ENCODE data around the gene BRICD5. TPM values are rescaled to one million over a fixed set of nuclear protein-coding genes. Genes with fewer than 3 reads are reported as not detected.
A peak's percentile ranks its signal among the peaks of the same experiment; 100 is the strongest.

Gene BRICD5
- total RNA-seq, 1 donor from 2014 or later, result 7.8 TPM

GRCh38 chr16:2163211-2163881 lies 47.3 kb downstream of the BRICD5 start:
- H3K27ac ChIP-seq, result no peak overlapping the region
- ATAC-seq (no peak), DNase-seq (no peak)
- intact Hi-C loops (cut with DNase I), result no loop called here
- peaks cover 33% of the 10 kb centered on the region for H3K4me1 ChIP-seq
- H3K36me3 ChIP-seq, result peaks cover 30% of the 10 kb centered on the region
- no peak overlapping the region for H3K4me3 ChIP-seq
- TF ChIP-seq CTCF (IDR thresholded peaks at IDR 0.05), result no peak
- no peaks in the 10 kb centered on the region for H3K27me3 ChIP-seq (ENCODE audit: low read depth)
- H3K9me3 ChIP-seq, result no peaks in the 10 kb centered on the region

- intact Hi-C loops (cut with DNase I), result no loop called here
- H3K36me3 ChIP-seq, result peaks cover 24% of the 10 kb centered on the region
- no peak overlapping the region for H3K4me3 ChIP-seq
- DNase-seq (no peak), ATAC-seq (no peak)
- no peaks in the 10 kb centered on the region for H3K9me3 ChIP-seq
- H3K27ac ChIP-seq, result no peak overlapping the region
- H3K4me1 ChIP-seq, result peaks cover 39% of the 10 kb centered on the region
- TF ChIP-seq CTCF (IDR thresholded peaks at IDR 0.05), result no peak
- H3K27me3 ChIP-seq (ENCODE audit: low read depth), result no peaks in the 10 kb centered on the region
Observed at GRCh38 chr16:2162676-2163118, 48.0 kb downstream of the BRICD5 start.

GRCh38 chr16:2161911-2162310 lies 48.8 kb downstream of the BRICD5 start:
- Histone ChIP-seq H3K36me3 (peaks cover 16% of the 10 kb centered on the region), H3K4me1 (peaks cover 47% of the 10 kb centered on the region), H3K27ac (no peak overlapping the region), H3K27me3 (ENCODE audit: low read depth) (no peaks in the 10 kb centered on the region), H3K4me3 (no peak overlapping the region), H3K9me3 (no peaks in the 10 kb centered on the region)
- no peak for TF ChIP-seq CTCF (IDR thresholded peaks at IDR 0.05)
- DNase-seq (no peak), ATAC-seq (no peak)
- intact Hi-C loops (cut with DNase I), result no loop called here

GRCh38 chr16:2160915-2161551 lies 49.6 kb downstream of the BRICD5 start:
- H3K9me3 ChIP-seq, result no peaks in the 10 kb centered on the region
- H3K36me3 ChIP-seq, result peaks cover 7% of the 10 kb centered on the region
- H3K4me1 ChIP-seq, result peaks cover 55% of the 10 kb centered on the region
- H3K4me3 ChIP-seq, result no peak overlapping the region
- intact Hi-C loops (cut with DNase I), result no loop called here
- DNase-seq, result no peak
- no peak for TF ChIP-seq CTCF (IDR thresholded peaks at IDR 0.05)
- ATAC-seq, result peak; percentile 5
- H3K27ac ChIP-seq, result peak overlapping the region; percentile 53
- H3K27me3 ChIP-seq (ENCODE audit: low read depth), result no peaks in the 10 kb centered on the region

Other genes with a start within 250 kb of the BRICD5 start
- 1,721 TPM for gene RPS2, start 246.0 kb downstream of the BRICD5 start, total RNA-seq
- not detected for gene RNF151, start 244.0 kb downstream of the BRICD5 start, total RNA-seq
- gene TBL3, start 238.8 kb downstream of the BRICD5 start, total RNA-seq, result 25.6 TPM
- gene NOXO1, start 229.4 kb downstream of the BRICD5 start, total RNA-seq, result 1.7 TPM
- 24.7 TPM for gene GFER, start 226.7 kb downstream of the BRICD5 start, total RNA-seq
- 0.24 TPM for gene SYNGR3, start 220.9 kb downstream of the BRICD5 start, total RNA-seq
- gene ZNF598, start 201.0 kb downstream of the BRICD5 start, total RNA-seq, result 27.2 TPM
- gene NPW, start 191.1 kb downstream of the BRICD5 start, total RNA-seq, result not detected
- gene NHERF2, start 184.0 kb downstream of the BRICD5 start, total RNA-seq, result 343 TPM
- gene NTHL1, start 163.0 kb downstream of the BRICD5 start, total RNA-seq, result 24.3 TPM
- 123 TPM for gene TSC2, start 162.9 kb downstream of the BRICD5 start, total RNA-seq
- gene PKD1, start 75.0 kb downstream of the BRICD5 start, total RNA-seq, result 81.6 TPM
- 0.80 TPM for gene RAB26, start 62.2 kb downstream of the BRICD5 start, total RNA-seq
- gene TRAF7, start 55.1 kb downstream of the BRICD5 start, total RNA-seq, result 61.9 TPM
- 0.09 TPM for gene CASKIN1, start 14.3 kb downstream of the BRICD5 start, total RNA-seq
- 26.6 TPM for gene MLST8, start 5.4 kb downstream of the BRICD5 start, total RNA-seq
- 13.3 TPM for gene PGP, start 4.0 kb upstream of the BRICD5 start, total RNA-seq
- 21.0 TPM for gene E4F1, start 12.7 kb upstream of the BRICD5 start, total RNA-seq
- 2.0 TPM for gene DNASE1L2, start 25.6 kb upstream of the BRICD5 start, total RNA-seq
- gene ECI1, start 40.7 kb upstream of the BRICD5 start, total RNA-seq, result 50.4 TPM
- gene RNPS1, start 57.3 kb upstream of the BRICD5 start, total RNA-seq, result 98.6 TPM
- 491 TPM for gene ABCA3, start 129.9 kb upstream of the BRICD5 start, total RNA-seq
- gene CCNF, start 218.6 kb upstream of the BRICD5 start, total RNA-seq, result 3.4 TPM
- gene TEDC2, start 249.2 kb upstream of the BRICD5 start, total RNA-seq, result 0.68 TPM